ENCODE data around the gene DGKZ. TPM values are rescaled to one million over a fixed set of nuclear protein-coding genes. Genes with fewer than 3 reads are reported as not detected.

The DGKZ gene
- total RNA-seq, 2 donors from 2014 or later: 79.4 to 86.4 TPM

- no peak for DNase-seq
- no peak for ATAC-seq
- WGBS, 2 donors: 88 to 90% methylated on average over 16 to 26 of the region's 30 CpGs
- peaks cover 13 to 32% of the 10 kb centered on the region in 2 donors for H3K36me3 ChIP-seq (replicated peaks in 1 of 2; ENCODE audit: insufficient read depth in 1 of 2, low read depth in 2 of 2)
- H3K4me1 ChIP-seq: no peaks in the 10 kb centered on the region
- H3K4me3 ChIP-seq: no peak overlapping the region
- H3K9me3 ChIP-seq: no peaks in the 10 kb centered on the region
- no peaks in the 10 kb centered on the region for H3K27me3 ChIP-seq
- intact Hi-C loops (cut with DNase I): no loop called here
- no peak overlapping the region for H3K27ac ChIP-seq
- no peak for TF ChIP-seq POLR2A (IDR thresholded peaks at IDR 0.05)
- TF ChIP-seq CTCF (IDR thresholded peaks at IDR 0.05): no peak
Measured at GRCh38 chr11:46373787-46374740, 26.8 kb downstream of the DGKZ start.

GRCh38 chr11:46374815-46375214 is 27.6 kb downstream of the DGKZ start:
- intact Hi-C loops (cut with DNase I): no loop called here

GRCh38 chr11:46375392-46376101 is 28.3 kb downstream of the DGKZ start:
- DNase-seq: no peak
- Histone ChIP-seq H3K36me3 (replicated peaks in 1 of 2; ENCODE audit: insufficient read depth in 1 of 2, low read depth in 2 of 2) (peaks cover 13 to 25% of the 10 kb centered on the region in 2 donors), H3K27ac (no peak overlapping the region), H3K9me3 (no peaks in the 10 kb centered on the region), H3K4me1 (peaks cover 12% of the 10 kb centered on the region), H3K27me3 (no peaks in the 10 kb centered on the region), H3K4me3 (no peak overlapping the region)
- TF ChIP-seq CTCF (IDR thresholded peaks at IDR 0.05) (no peak), POLR2A (IDR thresholded peaks at IDR 0.05) (no peak)
- intact Hi-C loops (cut with DNase I): no loop called here
- ATAC-seq: no peak
- WGBS, 2 donors: 91% methylated on average over 38 of the region's 38 CpGs; no CpG with 5 or more reads in 1 of the 2 donors

More at GRCh38 chr11:46374815-46375214, 27.6 kb downstream of the DGKZ start:
- Histone ChIP-seq H3K36me3 (replicated peaks in 1 of 2; ENCODE audit: insufficient read depth in 1 of 2, low read depth in 2 of 2) (peaks cover 13 to 32% of the 10 kb centered on the region in 2 donors), H3K27me3 (no peaks in the 10 kb centered on the region), H3K27ac (no peak overlapping the region), H3K4me3 (no peak overlapping the region), H3K9me3 (no peaks in the 10 kb centered on the region), H3K4me1 (peaks cover 5% of the 10 kb centered on the region)
- no peak for DNase-seq
- TF ChIP-seq CTCF (IDR thresholded peaks at IDR 0.05) (no peak), POLR2A (IDR thresholded peaks at IDR 0.05) (no peak)
- 91 to 92% methylated on average over 8 to 15 of the region's 15 CpGs for WGBS, 2 donors
- ATAC-seq: no peak

- WGBS, 2 donors: 93 to 94% methylated on average over 19 of the region's 19 CpGs
- H3K9me3 ChIP-seq: no peaks in the 10 kb centered on the region
- H3K36me3 ChIP-seq (replicated peaks in 1 of 2; ENCODE audit: insufficient read depth in 1 of 2, low read depth in 2 of 2): peaks cover 13 to 25% of the 10 kb centered on the region in 2 donors
- H3K4me1 ChIP-seq: peaks cover 19% of the 10 kb centered on the region
- H3K4me3 ChIP-seq: no peak overlapping the region
- no peak overlapping the region for H3K27ac ChIP-seq
- TF ChIP-seq POLR2A (IDR thresholded peaks at IDR 0.05) (no peak), CTCF (IDR thresholded peaks at IDR 0.05) (no peak)
- intact Hi-C loops (cut with DNase I): no loop called here
- ATAC-seq (no peak), DNase-seq (no peak)
- H3K27me3 ChIP-seq: no peaks in the 10 kb centered on the region
Measured at GRCh38 chr11:46376258-46377050, 29.2 kb downstream of the DGKZ start.
